ENCODE results near the gene MYMK.
A peak's percentile ranks its signal among the peaks of the same experiment; 100 is the strongest.

Gene MYMK

DNA sequence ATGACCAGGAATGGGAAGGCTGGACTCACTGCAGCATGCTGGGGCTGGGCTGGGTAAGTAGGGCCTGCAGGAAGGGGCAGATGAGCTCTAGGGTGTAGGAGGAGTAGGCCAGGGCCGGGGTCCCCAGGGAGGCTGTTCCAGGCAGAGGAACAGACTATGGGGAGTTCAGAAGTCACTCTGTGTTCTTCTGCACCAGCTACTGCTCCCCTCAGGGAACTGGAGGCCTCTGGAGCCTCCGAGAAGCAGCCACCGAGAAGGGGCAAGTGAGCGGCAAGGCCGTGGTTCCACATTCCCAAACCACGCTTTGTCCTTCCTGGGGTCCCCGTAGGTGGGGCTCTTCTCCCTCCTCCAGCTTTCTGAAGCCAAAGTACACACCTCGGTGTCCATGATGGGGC lies 37.4 kb downstream of the MYMK start:
- no peak for DNase-seq (ENCODE audit: low read depth in 2 of 3, low spot score in 2 of 3)

- no peak for DNase-seq (ENCODE audit: low read depth in 2 of 3, low spot score in 2 of 3)
Observed at GRCh38 chr9:133485531-133486260, 39.1 kb downstream of the MYMK start.

DNA sequence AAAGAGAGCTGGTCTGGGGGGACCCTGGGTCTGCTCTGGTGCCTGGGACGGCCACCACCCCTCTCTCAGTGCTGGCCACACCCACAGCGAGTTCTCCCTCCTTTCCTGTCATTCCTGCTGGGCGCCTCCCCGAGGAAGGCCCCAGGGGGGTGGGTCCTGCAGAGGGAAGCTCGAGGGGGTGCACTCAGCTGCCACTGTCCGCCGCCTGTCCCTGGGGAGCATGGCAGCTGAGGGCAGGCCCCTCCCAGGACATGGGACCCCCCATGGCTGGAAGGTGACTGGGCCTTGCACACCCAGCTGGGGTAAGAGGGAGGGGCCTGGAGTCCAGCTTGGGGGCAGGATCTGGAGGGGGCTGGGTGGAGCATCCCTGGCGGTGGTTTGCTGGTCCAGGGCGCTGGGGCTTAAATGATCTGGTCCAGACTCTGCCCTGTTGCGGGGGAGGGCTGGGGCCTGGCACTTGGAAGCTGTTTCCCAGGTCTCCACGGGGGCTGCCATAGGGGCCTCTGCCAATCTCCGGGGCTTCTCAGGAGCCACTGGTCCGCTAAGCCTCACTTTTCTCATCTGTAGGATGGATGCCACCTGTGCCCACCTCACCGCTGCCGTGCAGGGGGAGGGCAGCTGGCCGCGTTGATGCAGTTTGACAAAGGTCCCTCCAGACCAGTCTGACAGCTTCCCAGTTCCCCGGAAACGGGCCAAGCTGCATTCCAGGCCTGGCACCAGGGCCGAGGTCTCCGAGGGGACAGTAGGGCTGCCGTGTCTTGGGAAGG lies 39.9 kb downstream of the MYMK start:
- no peak for DNase-seq (ENCODE audit: low read depth in 2 of 3, low spot score in 2 of 3)

DNA sequence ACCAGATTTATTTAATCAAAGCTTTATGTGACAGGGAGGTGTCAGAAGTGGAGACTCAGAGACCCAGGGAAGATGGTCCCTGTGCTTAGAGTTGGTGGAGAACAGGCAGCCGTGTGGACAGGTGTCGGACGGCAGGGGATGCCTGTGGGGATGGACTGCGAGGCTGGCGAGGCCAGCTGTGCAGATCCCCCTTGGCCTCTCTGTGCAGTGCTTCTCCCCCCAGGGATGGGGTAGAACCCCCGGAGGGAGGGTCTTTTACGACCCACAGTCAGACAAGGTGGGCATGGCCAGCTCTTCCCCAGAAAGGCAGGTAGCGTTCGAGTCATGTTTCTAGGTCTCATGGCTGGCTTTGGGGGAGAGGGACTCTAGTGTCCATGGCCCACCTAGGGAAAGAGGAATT lies 41.1 kb downstream of the MYMK start:
- no peak for DNase-seq (ENCODE audit: low read depth in 2 of 3, low spot score in 2 of 3)

DNA sequence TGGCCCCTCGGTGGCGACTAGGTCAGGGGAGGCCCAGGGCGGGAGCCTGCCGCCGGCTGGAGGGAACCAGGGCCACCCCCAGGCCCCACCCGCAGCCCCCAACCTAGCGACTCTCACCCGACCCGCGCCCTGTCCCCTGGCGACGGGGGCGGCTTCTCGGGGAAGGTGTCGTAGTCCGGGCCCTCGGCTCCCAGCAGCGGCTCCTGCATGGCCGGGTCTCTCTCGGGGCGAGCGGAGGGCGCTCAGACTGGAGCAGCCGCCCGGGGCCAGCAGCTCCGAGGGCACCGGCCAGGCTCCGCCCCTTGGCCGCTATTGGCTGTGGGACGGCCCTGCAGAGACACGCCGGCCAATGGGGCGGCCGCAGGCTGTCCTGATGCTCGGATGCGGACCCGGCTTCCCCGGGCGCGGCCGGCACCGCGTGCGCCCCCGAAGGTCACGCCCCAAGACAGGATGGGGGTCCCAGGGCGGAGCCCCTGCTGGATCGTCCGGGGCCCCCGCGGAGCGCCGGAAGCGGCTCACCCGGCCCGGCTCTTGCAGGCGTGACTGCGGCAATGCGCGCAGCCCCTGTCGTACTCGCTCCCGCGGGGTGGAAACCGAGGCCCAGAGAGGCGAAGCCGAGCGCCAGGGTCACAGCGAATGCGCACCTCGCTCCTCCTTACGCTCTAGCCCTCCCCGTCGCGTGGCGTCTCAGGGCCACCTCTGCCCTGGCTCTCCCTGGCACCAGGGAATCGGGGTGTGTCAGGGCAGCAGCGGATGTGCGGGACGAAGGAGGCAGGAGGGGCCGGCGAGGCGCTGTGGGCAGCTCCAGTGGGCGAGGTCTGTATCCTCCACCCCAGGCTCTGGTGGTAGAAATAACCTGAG lies 45.7 kb downstream of the MYMK start, which contains the start of gene SLC2A6:
SLC2A6 (minus strand) TSS at position 249 of the 861 bp plus-strand sequence; CDS start at position 209, 40 bp downstream.
- peak; percentile 58 to 79 (median 63) for DNase-seq (ENCODE audit: low read depth in 2 of 3, low spot score in 2 of 3)

DNA sequence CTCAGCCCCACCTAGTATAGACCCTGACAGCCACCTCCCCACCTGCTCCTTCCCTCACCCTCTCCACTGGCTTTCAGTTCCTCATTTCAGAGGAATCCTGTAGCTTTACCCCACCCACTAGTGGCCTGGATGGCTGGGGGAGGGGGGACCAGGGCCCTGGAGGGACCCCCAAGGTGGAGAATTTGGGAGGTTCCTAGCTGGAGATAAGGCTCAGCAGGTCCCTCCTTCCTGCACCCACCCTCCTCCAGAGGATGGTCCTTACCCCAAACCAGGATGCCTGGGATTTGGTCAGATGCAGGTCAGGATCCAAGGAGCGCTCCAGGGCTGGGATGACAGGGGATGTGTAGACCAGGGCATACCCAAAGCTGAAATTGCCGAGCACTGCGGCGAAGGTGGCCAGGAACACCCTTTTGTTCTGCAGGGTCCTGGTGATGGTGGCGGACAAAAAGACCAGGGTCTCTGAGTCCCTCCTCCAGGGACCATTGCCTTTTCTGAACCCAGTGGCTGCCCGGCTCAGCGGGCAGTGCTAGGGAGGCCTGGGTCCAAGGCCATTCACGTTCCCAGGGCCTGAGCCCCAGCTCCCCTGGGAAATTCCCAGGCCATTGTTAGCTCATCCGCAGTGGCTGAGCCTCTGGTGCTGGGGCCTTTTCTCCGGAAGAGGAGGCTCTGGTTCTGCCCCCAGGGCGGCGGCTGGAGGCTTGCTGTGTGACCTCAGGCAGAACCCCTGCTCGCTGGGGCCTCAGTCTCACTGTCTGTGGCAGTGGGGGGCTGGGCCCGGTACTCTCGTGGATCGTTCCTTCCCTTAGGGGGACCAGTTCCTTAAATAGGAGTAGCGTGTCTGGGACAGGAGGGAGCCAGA lies 46.5 kb downstream of the MYMK start:
- DNase-seq (ENCODE audit: low read depth in 2 of 3, low spot score in 2 of 3), result no peak

GRCh38 chr9:133477461-133477860 lies 47.3 kb downstream of the MYMK start:
- no peak for DNase-seq (ENCODE audit: low read depth in 2 of 3, low spot score in 2 of 3)

DNA sequence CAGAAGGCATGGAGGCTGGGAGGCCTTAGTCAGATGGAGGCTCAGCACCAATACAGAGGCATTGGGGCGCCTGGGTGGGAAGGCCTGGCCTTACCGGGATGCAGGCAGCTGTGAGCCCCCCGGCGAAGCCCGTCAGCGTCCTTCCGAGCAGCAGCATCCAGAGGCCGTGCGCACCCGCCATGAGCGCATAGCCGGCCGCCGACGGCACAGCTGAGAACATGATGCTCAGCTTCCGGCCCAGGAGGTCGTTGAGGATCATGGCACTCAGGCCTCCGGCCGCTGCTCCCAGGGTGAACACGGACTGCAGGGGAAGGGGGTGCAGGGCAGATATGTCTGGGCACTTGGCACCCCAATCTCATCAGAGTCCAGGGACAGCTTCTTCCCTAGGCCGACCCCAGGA lies 47.8 kb downstream of the MYMK start:
- no peak for DNase-seq (ENCODE audit: low read depth in 2 of 3, low spot score in 2 of 3)

DNA sequence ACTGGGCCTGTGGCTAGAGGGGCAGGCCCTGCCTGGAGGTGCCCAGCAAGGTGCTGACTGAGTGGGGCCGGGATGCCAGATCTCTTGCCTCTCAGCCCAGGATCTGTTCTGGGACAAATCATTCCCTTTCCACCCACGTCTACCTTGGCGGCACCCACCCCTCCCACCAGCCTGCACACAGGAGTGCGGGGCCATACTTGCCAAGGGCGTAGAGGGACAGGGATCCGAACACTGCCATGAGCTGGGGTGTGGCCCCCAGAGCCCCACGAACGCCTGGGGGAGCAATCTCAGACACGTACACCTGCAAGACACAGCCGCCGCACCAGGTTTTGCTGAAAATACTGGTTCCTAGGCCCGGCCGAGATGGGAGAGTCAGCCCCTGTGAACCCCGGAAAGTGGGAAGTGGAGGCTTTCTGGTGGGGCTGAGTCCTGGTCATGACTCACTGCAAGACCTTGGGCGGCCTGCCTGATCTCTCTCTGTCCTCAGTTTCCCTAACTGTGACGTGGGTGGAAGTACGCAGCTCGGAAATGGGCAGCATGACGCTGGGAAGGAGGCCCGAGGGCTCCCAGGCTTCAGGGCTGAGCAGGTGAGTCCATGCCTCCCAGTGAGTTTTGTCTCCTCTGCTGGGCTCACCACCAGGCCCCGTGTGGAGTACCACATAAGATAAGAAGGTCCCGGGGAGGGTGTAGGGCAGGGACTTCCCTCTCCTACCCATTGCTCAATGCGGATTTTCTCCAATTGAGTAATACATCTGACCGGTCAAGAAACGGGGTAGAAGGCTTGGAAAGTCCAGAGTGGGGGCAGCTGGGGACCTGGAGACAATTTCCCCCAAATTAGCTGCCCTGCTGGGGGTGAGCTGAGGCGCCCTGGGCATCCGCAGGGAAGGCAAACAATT lies 48.5 kb downstream of the MYMK start:
- no peak for DNase-seq (ENCODE audit: low read depth in 2 of 3, low spot score in 2 of 3)

- no peak for DNase-seq (ENCODE audit: low read depth in 2 of 3, low spot score in 2 of 3)
Observed at GRCh38 chr9:133475292-133476012, 49.3 kb downstream of the MYMK start.

GRCh38 chr9:133474853-133475252 lies 49.9 kb downstream of the MYMK start:
- no peak for DNase-seq (ENCODE audit: low read depth in 2 of 3, low spot score in 2 of 3)

DNA sequence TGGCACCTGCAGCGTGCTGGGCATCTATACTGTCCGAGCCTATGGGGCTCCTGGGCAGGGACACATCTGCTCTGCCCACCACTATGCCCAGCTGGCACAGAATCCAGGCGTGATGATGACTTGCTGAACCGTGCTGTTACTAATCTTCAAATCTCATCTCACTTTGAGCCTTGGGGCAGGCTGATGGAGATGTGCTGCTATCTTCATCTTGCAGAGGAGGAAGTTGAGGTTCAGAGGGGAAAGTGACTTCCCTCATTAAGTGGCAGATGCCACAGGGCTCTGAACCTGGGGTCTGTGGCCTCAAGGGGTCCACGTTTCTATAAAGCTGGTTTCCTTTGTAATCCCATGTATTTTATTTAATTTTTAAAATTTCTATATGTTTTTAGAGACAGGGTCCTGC lies 50.5 kb downstream of the MYMK start:
- DNase-seq (ENCODE audit: low read depth in 2 of 3, low spot score in 2 of 3), result no peak

DNA sequence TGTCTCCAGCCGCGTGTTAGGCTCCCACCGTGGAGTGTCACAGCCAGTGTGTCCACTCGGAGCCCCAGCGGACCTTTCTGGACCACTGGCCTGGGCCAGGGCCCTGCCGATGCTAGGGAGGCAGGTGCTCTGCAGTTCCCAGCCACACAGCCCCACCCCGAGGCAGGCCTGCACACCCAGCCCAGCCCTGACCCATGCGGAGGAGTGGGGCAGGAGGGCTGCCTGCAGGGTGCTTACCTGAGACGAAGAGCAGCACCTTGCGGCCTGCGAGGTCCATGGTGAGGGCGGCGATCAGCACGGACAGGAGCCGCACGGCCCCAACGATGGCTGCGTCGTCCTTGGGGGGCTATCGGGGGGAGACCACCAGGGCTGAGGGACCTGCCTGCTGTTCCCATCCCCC lies 51.0 kb downstream of the MYMK start:
- no peak for DNase-seq (ENCODE audit: low read depth in 2 of 3, low spot score in 2 of 3)

DNA sequence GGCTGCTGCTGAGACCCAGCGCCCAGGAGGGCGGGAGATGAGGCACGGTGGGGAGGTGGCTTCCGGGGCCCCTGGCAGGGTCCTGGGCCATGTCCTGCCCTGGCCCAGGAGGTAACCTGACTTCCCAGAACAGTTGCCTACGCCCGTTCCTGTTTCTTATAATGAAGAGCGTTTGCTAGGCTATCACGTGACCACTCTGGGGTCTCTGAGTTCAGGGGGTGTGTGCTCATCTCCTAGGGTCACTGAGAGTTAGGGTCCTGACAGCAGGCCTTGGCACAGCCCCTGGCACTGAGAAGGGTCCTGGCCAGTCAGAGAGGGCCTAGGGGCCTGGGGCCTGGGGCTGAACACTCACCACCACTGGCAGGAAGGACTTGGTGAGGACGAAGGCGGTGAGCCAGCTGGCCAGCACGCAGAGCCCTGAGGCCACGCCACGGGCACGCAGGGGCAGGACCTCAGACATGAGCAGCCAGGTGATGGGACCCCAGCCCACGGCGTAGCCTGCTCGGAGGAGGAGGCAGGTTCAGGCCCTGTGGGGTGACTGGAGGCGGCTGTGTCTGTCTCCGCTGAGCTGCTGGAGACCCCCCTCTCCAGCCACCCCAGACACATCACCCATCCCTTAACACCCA lies 51.9 kb downstream of the MYMK start:
- no peak for DNase-seq (ENCODE audit: low read depth in 2 of 3, low spot score in 2 of 3)

- no peak for DNase-seq (ENCODE audit: low read depth in 2 of 3, low spot score in 2 of 3)
Observed at GRCh38 chr9:133472277-133472645, 52.5 kb downstream of the MYMK start.

DNA sequence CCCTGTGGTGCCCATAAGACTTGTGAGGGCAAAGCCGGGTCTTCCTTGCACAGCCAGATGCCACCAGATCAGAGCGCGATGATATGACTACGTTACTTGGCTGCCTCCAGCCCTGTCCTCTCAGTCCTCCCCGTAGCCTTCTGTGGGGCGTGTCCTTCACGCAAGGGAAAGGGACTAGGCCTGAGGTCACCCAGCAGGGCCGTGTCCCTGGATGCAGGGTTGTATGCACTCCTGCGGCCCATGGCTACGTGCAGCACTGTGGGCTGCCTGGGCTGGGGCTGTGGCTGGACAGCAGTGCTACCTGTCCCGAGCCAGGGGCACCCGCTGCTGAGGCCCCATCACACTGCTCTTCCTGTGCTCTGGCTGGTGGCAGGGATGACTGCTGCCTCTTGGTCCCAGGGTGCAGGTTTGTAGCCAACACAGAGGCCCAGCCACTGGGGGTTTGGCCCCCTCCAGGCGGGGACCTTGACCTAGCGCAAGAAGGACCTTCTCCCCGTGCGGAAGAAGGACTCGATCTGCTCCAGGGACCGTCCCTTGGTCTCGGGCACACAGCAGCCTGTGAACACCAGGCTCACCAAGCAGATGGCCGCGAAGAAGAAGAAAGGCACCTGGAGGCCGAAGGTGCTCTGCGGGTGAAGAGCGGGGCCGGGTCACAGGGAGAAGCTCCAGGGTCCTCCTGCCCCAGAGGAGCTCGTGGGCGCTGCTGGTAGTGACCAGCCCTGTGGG lies 53.0 kb downstream of the MYMK start:
- no peak for DNase-seq (ENCODE audit: low read depth in 2 of 3, low spot score in 2 of 3)

- DNase-seq (ENCODE audit: low read depth in 2 of 3, low spot score in 2 of 3), result no peak
Observed at GRCh38 chr9:133470988-133471387, 53.8 kb downstream of the MYMK start.

DNA sequence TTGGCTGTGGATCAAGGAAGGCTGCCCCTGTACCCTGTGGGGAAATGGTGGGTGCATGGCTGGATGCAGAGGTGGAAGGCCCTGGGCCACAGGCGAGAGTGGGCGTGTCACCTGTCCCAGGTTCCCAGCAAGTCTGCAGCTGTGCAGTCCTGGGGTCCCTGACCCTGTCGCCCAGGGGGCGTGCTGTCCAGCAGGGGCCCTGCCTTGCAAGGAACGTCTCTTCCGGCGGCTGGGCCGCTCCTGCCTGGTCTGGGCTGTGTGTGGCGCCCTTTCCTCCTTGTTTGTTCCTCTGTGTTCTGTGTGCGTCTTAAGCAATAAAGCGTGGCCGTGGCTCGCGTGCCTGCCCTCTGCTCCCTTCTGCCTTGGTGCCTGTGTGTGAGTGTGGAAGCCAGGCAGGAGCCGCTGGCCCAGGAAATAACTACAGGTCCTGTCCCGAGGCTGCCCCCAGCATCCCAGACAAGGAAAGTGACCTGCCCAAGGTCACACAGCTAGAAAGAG lies 54.3 kb downstream of the MYMK start:
- no peak for DNase-seq (ENCODE audit: low read depth in 2 of 3, low spot score in 2 of 3)
